ENCODE data around the gene SLC35G6.

Gene SLC35G6

DNA sequence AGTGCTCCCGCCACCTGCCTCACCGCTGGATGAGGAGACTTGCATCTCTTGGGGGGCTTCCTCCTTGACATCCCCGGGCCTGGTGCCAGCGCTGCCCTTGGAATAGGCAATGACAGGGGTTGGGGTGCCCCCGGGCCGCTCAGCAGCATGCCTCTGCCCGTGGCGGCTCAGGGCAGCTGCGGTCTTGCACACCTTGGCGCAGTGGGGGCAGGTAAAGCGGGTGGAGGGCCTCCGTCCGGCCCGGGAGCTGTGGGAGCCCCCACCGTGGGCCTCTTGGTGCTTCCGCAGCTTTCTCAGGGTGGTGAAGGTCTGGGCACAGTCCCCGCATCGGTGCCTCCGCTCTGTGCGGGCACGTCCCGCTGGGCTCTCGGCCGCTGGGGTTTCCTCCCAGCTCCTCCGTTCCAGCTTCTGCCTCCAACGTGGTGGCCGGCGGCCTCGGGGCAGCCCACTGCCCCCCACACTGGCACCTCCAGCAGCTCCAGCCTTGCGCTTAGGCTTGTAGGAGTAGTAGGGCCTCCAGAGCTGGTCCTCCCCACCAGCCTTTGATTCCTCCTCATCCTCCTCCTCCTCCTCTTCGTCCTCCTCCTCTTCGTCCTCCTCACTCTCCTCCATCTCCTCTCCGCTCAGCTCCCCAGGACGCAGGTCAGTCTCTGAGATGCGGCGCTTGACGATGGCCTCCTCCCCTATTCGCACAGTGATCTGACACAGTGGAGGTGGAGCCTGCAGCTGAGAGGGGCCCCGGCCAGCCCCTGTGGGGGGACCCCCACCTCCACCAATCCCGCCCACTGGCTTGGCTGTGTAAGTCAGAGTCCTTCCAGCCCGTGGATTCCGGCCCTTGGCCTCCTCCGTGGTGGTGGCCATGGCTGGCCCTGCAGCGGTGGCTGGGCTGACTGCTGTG, 18.5 kb upstream of the SLC35G6 start:
- no peak overlapping the region for H3K27ac ChIP-seq
- no peak for DNase-seq (ENCODE audit: low spot score)

DNA sequence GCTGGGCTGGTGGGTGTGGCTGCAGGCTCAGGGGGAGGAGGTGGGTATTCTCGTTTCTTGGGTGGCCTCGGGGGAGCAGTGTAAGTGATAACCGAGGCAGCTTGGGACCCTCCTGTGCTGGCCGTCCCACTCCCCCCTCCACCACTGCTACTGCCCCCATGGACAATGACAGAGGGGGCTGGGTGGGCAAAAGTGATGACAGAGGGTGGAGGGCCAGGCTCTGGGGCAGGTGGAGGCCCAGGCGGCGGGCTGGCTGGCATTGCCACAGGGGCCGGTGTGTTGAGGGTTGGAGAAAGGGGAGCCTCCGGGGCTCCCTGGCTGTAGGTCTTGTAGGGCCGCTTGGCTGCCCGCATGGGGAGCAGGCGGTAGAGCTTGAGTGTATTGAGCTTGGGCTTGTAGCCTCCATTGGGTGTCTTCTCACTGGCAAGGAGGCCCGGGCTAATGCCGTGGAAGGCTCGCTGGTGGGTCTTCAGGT, 17.8 kb upstream of the SLC35G6 start:
- Histone ChIP-seq H3K4me3 (no peak overlapping the region), H3K27ac (no peak overlapping the region)
- TF ChIP-seq, protein P1, sequence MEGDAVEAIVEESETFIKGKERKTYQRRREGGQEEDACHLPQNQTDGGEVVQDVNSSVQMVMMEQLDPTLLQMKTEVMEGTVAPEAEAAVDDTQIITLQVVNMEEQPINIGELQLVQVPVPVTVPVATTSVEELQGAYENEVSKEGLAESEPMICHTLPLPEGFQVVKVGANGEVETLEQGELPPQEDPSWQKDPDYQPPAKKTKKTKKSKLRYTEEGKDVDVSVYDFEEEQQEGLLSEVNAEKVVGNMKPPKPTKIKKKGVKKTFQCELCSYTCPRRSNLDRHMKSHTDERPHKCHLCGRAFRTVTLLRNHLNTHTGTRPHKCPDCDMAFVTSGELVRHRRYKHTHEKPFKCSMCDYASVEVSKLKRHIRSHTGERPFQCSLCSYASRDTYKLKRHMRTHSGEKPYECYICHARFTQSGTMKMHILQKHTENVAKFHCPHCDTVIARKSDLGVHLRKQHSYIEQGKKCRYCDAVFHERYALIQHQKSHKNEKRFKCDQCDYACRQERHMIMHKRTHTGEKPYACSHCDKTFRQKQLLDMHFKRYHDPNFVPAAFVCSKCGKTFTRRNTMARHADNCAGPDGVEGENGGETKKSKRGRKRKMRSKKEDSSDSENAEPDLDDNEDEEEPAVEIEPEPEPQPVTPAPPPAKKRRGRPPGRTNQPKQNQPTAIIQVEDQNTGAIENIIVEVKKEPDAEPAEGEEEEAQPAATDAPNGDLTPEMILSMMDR (IDR thresholded peaks at IDR 0.05): no peak
- no peak for DNase-seq (ENCODE audit: low spot score)

More for the DNA sequence above, 18.5 kb upstream of the SLC35G6 start:
- TF ChIP-seq, protein P1 (IDR thresholded peaks at IDR 0.05): no peak
- no peak overlapping the region for H3K4me3 ChIP-seq

DNA sequence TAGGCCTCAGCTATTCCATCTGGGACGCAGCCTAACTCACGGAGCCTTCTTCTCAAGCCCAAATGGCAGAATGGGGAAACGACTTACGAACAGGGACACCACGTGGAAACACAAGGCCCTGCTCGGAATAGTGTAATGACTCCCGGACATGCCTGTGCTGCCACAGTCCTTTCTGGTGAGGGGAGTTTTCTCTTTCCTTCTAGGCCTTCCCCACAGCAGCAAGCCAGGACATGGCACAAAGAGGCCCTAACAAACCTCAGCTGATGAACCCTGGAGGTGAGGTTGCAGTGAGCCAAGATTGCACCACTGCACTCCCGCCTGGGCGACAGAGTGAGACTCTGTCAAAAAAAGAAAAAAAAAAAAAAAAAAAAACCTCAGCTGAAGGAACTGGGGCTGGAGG, 17.2 kb upstream of the SLC35G6 start:
- Histone ChIP-seq H3K4me3 (no peak overlapping the region), H3K27ac (no peak overlapping the region)
- no peak for DNase-seq (ENCODE audit: low spot score)
- TF ChIP-seq, protein P1 (IDR thresholded peaks at IDR 0.05): no peak

DNA sequence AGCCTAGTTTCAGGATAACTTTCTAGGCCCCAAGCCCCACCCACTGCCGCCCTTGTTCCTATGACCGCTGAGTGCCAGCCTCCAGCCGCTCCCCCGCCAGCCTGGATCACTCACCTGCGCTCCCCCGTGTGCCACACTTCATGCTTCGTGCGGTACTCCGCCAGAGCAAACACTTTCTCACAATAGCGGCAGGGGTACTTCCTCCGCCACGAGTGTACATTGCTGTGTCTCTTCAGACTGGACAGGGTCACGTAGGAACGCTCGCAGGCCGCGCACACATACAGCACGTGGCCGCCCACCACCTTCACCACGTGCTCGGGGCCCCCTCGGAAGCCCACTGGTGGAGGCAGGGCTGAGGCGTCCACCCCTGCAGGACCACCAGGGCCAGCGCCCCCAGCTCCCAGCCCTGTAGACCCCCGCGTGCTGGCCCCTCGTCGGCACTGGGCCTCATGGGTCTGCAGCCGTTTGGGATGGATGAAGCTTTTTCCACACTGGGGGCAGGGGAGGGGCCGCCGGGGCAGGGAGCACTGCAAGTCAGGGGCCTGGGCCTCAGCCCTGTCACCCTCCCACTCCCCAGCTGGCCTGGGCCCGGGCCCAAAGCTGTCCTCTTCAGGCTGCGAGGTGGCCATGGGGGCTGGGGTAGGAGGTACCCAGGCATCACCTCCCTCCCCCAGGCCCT, 15.5 kb upstream of the SLC35G6 start:
- Histone ChIP-seq H3K27ac (peak overlapping the region in 1 of 2 donors; percentile 80), H3K4me3 (no peak overlapping the region)
- TF ChIP-seq, protein P1 (IDR thresholded peaks at IDR 0.05): no peak
- no peak for DNase-seq (ENCODE audit: low spot score)

DNA sequence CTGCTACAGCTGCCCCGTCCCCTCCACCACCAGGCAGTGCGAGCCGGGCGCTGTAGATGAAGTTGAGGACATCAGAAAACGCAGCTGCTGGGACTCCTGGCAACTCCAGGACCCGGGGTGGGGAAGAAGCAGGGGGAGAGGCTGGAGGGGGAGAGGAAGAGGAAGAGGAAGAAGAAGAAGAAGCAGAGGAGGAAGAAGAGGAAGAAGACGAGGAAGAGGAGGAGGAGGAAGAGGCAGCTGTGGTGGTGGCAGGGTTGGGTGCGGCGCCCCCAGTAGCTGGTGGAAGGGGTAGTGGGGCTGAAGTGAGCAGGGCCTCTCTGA, 15.0 kb upstream of the SLC35G6 start:
- no peak for DNase-seq (ENCODE audit: low spot score)
- peak overlapping the region in 1 of 2 donors; percentile 80 for H3K27ac ChIP-seq
- peak overlapping the region; percentile 36 for H3K4me3 ChIP-seq

DNA sequence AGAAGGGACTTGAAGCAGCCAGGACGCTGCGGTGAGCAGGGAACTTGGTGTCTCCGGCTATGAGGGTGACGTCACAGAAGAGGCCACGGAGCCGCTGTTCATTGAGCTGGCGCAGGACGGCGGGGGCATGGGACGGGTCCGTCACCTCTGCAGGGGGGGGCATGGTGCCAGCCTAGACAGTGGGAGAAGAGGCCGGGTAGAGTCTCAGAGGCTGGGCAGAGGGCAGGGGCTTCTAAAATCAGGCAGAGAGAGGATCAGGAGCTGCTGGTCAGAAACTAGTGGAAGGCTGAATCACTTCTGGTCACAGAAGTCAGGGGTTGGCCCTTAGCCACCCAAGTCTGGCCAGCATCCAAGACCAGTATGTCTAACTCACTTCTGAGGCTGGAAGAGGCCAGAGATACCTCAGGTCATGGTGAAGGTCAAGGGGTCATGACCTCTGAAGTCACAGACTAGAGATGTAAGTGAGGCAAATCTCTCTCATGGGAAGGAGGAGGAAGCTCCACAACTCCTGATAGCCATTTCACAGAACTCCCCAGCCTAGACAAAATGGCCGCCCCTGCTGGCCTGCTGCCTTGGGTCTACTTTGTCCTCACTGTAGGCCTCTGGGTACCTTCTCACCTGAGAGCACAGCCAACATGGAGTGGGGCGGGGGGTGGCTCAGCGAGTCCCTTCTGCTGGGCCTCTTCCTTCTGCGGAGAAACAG, 14.5 kb upstream of the SLC35G6 start:
- Histone ChIP-seq H3K27ac (peak overlapping the region in 1 of 2 donors; percentile 80), H3K4me3 (peak overlapping the region; percentile 36)
- TF ChIP-seq, protein P1 (IDR thresholded peaks at IDR 0.05): no peak
- DNase-seq (ENCODE audit: low spot score): no peak

More for the DNA sequence above, 15.0 kb upstream of the SLC35G6 start:
- TF ChIP-seq, protein P1 (IDR thresholded peaks at IDR 0.05): no peak

Measured in coronary artery (tissue), 2 donors.